Endothelial cell (in vitro differentiated cells): ENCODE results near the gene KAT14. TPM values are rescaled to one million over a fixed set of nuclear protein-coding genes. Genes with fewer than 3 reads are reported as not detected.
"Not testable (repeated sequence)": the region's sequence is repeated elsewhere in the genome, so short reads cannot be mapped to it uniquely, and the experiment has no call there.

ENCODE experiments used
- DNase-seq: peaks from one replicate; pipeline ENCODE4 v3.0.0; 2021; ENCODE audit warnings: low spot score
- H3K27ac Mint-ChIP-seq: one replicate; pipeline ENCODE4 v1.8.0; 2021; ENCODE audit warnings: mixed read lengths, inconsistent platforms; ENCODE audit not compliant: unreplicated experiment
- H3K27me3 Mint-ChIP-seq: one replicate; pipeline ENCODE4 v1.8.0; 2021; ENCODE audit warnings: mild to moderate bottlenecking, moderate library complexity, mixed read lengths, inconsistent platforms; ENCODE audit not compliant: unreplicated experiment
- H3K36me3 Mint-ChIP-seq: one replicate; pipeline ENCODE4 v1.8.0; 2021; ENCODE audit warnings: mild to moderate bottlenecking, low read depth, mixed read lengths, inconsistent platforms; ENCODE audit not compliant: unreplicated experiment
- H3K4me1 Mint-ChIP-seq: one replicate; pipeline ENCODE4 v1.8.0; 2021; ENCODE audit warnings: mild to moderate bottlenecking, mixed read lengths, inconsistent platforms; ENCODE audit not compliant: unreplicated experiment
- H3K4me3 Mint-ChIP-seq: one replicate; pipeline ENCODE4 v1.8.0; 2021; ENCODE audit warnings: mild to moderate bottlenecking, mixed read lengths, inconsistent platforms; ENCODE audit not compliant: unreplicated experiment
- H3K9me3 Mint-ChIP-seq: one replicate; pipeline ENCODE4 v1.8.0; 2021; ENCODE audit warnings: mixed read lengths, inconsistent platforms; ENCODE audit not compliant: unreplicated experiment
- CTCF ChIP-seq: fragments of 200-600 bp; sonication (generic); IDR thresholded peaks from one replicate; pipeline ENCODE4 v1.5.0; 2021; ENCODE audit warnings: antibody characterized with exemption; ENCODE audit not compliant: unreplicated experiment
- total RNA-seq: library from RNA; stranded (reverse); fragmentation: NEBNext Ultra II Directional; extraction: Animal tissue kit (Norgen Biotek cat#: 25700); gene quantifications from one replicate; pipeline ENCODE4 v1.2.1, GENCODE V29; 2021; ENCODE audit not compliant: unreplicated experiment

Gene KAT14
- total RNA-seq, 1 donor from 2014 or later, result 16.9 TPM

DNA sequence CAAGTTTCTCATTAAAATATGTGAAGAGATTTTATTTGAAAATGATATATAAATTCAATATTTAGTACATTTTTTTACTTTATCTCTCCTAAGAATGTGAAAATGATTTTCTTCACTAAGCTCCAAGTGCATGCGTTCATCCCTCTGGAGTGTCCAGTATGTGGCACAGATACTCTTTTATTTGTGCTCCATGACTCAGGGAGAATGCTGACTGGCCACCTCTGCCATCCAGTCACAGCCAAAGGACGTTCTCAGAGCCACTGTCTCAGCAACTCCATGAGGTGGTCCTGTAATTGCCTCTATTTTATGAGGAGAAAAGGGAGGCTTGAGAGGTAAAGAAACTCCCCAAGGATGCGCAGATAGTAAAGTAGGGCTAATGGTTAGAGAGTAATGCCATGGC lies 58.3 kb downstream of the KAT14 start:
- Mint-ChIP-seq H3K36me3 (no peaks in the 10 kb centered on the region), H3K4me3 (no peak overlapping the region), H3K9me3 (no peaks in the 10 kb centered on the region), H3K27ac (no peak overlapping the region), H3K4me1 (no peaks in the 10 kb centered on the region), H3K27me3 (peaks cover 2% of the 10 kb centered on the region)
- no peak for TF ChIP-seq CTCF
- no peak for DNase-seq

GRCh38 chr20:18197382-18198070 lies 59.9 kb downstream of the KAT14 start:
- Mint-ChIP-seq H3K4me1 (no peaks in the 10 kb centered on the region), H3K27me3 (peaks cover 2% of the 10 kb centered on the region), H3K27ac (no peak overlapping the region), H3K4me3 (no peak overlapping the region), H3K36me3 (no peaks in the 10 kb centered on the region), H3K9me3 (no peaks in the 10 kb centered on the region)
- DNase-seq, result no peak
- TF ChIP-seq CTCF, result no peak

GRCh38 chr20:18202966-18203365 lies 65.3 kb downstream of the KAT14 start:
- DNase-seq, result no peak
- Mint-ChIP-seq H3K36me3 (no peaks in the 10 kb centered on the region), H3K4me3 (no peak overlapping the region), H3K27ac (no peak overlapping the region), H3K4me1 (no peaks in the 10 kb centered on the region), H3K27me3 (no peaks in the 10 kb centered on the region), H3K9me3 (no peaks in the 10 kb centered on the region)
- no peak for TF ChIP-seq CTCF

DNA sequence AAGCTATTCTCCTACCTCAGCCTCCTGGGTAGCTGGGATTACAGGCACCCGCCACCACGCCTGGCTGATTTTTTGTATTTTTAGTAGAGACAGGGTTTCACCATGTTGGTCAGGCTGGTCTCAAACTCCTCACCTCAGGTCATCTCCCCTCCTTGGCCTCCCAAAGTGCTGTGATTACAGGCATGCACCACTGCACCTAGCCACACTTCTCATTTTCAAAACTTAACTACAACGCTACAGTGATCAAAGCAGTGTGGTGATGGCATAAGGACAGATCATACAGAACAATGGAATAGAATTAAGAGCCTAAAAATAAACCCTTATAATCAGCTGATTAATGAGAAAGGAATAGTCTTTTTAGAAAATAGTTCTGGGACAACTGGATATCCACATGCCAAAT lies 66.0 kb downstream of the KAT14 start:
- not testable (repeated sequence) for H3K27me3 Mint-ChIP-seq, H3K36me3 Mint-ChIP-seq, DNase-seq, H3K27ac Mint-ChIP-seq, H3K9me3 Mint-ChIP-seq, H3K4me3 Mint-ChIP-seq, H3K4me1 Mint-ChIP-seq

GRCh38 chr20:18213002-18213401 lies 75.3 kb downstream of the KAT14 start:
- TF ChIP-seq CTCF, result no peak
- H3K9me3 Mint-ChIP-seq, result no peaks in the 10 kb centered on the region
- peaks cover 3% of the 10 kb centered on the region for H3K27me3 Mint-ChIP-seq
- DNase-seq, result no peak
- no peaks in the 10 kb centered on the region for H3K36me3 Mint-ChIP-seq
- no peak overlapping the region for H3K4me3 Mint-ChIP-seq
- no peaks in the 10 kb centered on the region for H3K4me1 Mint-ChIP-seq
- no peak overlapping the region for H3K27ac Mint-ChIP-seq
